Epithelial cell of esophagus (primary cell): ENCODE measurements around the gene SLC22A23.

Experiments used
- DNase-seq: peaks from one replicate; pipeline ENCODE4 v3.0.0; 2010; ENCODE audit warnings: low read depth
- H3K4me3 ChIP-seq: 2 replicates; pipeline ENCODE4 v1.5.1; 2011; ENCODE audit warnings: mild to moderate bottlenecking, low read length, control low read depth
- CTCF ChIP-seq: IDR thresholded peaks from 2 replicates; pipeline ENCODE4 v1.5.1; 2011; ENCODE audit warnings: low read depth, mild to moderate bottlenecking, low read length, control low read depth, inconsistent platforms; ENCODE audit not compliant: insufficient read depth; ENCODE audit errors: missing control alignments

The SLC22A23 gene

GRCh38 chr6:3285049-3285639, 171.7 kb downstream of the SLC22A23 start:
- no peak overlapping the region for H3K4me3 ChIP-seq
- DNase-seq = no peak

GRCh38 chr6:3284436-3284876, 172.4 kb downstream of the SLC22A23 start:
- no peak overlapping the region for H3K4me3 ChIP-seq
- DNase-seq = no peak
- no peak for TF ChIP-seq CTCF

More at GRCh38 chr6:3285049-3285639, 171.7 kb downstream of the SLC22A23 start:
- TF ChIP-seq CTCF = no peak

- TF ChIP-seq CTCF = no peak
- no peak overlapping the region for H3K4me3 ChIP-seq
- DNase-seq = no peak
Measured at GRCh38 chr6:3283641-3284435, 173.0 kb downstream of the SLC22A23 start.

- H3K4me3 ChIP-seq = no peak overlapping the region
- TF ChIP-seq CTCF = no peak
- no peak for DNase-seq
Measured at GRCh38 chr6:3283241-3283640, 173.6 kb downstream of the SLC22A23 start.

GRCh38 chr6:3282476-3283236, 174.2 kb downstream of the SLC22A23 start:
- DNase-seq = no peak
- no peak overlapping the region for H3K4me3 ChIP-seq
- no peak for TF ChIP-seq CTCF

GRCh38 chr6:3281631-3282475, 175.0 kb downstream of the SLC22A23 start:
- TF ChIP-seq CTCF = no peak
- no peak overlapping the region for H3K4me3 ChIP-seq
- DNase-seq = peak; percentile 98
